HG02763 (cell line): ENCODE data around the gene AHCYL2.
"Not testable (repeated sequence)": the region's sequence is repeated elsewhere in the genome, so short reads cannot be mapped to it uniquely, and the experiment has no call there.

Experiments used
- ATAC-seq: cut with Tn5 transposase; IDR thresholded peaks from one replicate; pipeline ENCODE4 v1.9.1; 2021; ENCODE audit warnings: mild to moderate bottlenecking, moderate library complexity; ENCODE audit not compliant: unreplicated experiment

Gene AHCYL2

DNA sequence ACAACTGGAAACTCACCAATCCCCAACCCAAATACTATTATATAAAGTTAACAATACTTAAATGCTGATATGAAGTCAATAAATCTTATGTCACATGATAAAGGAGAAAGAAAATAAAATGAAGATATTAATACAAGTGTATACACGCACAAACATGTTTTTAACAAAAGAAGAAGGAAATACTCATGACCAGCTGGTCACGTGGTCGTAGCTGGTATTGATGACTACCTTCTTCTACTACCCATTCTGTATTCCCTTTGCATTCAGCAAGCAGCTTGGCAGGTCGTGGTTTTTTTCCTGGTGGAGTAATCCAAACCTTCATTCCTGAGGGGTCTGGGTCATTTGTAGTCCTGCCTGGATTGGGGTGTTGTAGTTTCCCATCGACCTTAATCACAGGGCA is 219.9 kb downstream of the AHCYL2 start:
- ATAC-seq: not testable (repeated sequence)

DNA sequence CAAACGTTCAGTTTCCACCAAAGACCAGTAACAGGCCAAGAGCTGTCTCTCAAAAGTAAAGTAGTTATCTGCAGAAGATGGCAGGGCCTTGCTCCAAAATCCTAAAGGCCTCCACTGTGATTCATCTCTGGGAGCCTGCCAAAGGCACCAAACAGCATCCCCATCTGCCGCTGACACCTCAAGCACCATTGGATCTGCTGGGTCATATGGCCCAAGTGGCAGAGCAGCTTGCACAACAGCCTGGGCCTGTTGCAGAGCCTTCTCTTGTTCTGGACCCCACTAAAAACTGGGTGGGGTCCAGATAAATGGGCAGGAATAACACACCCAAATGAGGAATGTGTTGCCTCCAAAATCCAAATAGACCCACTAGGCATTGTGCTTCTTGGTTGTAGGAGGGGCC is 222.1 kb downstream of the AHCYL2 start:
- not testable (repeated sequence) for ATAC-seq

DNA sequence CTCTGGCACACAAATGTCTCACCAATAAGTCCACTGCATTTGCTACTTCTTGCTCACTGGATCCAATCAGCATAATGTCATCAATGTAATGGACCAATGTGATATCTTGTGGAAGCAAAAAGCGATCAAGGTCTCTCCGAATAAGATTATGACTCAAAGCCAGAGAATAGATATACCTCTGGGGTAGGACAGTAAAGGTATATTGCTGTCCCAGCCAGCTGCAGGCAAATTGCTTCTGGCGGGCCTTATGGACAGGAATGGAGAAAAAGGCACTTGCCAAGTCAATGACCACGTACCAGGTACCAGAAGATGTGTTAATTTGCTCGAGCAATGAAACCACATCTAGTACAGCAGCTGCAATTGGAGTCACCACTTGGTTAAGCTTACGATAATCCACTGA is 222.6 kb downstream of the AHCYL2 start:
- ATAC-seq: not testable (repeated sequence)

DNA sequence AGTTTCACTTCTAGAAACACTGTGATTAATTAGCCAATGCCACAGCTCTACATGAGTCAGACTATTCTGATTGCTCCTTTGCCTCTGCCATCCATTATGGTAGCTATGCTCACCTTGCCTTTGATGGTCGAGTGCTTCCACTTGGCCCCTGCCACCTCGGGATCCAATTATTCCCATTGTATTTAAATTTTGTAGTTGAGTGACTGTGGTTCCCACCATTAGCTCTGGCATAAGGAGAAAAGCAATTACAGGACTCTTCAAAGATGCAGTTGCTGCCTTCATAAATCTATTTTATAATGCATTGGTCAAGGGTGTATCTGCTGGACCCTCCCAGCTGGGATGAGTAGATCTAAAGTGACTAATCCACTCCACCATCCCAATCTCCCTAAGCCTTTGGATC is 223.8 kb downstream of the AHCYL2 start:
- not testable (repeated sequence) for ATAC-seq

DNA sequence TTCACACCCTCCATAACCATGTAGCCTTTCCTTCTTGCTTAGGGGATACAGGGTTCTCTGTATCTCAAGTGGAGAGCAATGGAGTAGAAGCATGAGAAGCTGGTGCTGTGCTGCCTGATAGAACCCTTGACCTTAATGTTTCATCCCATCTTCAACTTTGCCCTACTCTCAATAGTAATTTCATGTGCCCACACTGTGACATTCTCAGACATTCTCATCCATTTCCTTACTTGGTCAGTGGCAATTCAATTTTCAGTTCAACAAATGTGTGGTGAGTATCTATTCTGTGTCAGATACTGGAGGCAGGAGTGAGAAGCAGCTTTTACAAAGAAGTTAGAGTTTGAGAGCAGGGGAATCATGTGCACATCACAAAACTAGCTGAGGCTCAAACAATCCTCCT is 225.5 kb downstream of the AHCYL2 start:
- ATAC-seq: no peak

DNA sequence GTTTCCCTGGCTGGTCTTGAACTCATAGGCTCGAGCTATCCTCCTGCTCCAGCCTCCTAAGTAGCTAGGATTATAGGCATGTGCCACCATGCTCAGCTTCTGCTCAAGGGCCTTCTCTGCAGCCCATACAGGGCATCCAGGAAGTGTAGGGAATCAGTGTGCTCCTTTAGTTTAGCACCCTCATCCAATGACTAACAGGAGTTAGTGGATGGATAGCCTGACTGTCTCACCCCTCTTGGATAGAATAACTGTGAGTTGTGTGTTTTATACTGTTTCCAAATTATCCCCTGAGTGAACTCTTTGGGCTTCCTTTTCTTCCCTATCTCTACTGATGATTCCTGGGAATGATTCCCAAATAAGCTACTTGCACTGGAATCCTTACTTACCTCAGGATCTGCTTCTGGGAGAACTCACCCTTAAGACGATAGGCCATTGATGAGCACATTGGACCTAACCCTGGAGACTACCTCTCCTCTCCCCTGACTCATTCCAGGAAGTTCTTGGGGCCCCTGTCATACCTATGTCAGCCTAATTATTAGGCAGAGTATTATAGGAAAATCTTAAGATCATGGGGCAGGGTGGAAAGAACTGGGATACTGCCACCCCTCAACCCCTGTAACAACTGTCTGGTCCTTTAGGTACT is 227.9 kb downstream of the AHCYL2 start:
- ATAC-seq: no peak

DNA sequence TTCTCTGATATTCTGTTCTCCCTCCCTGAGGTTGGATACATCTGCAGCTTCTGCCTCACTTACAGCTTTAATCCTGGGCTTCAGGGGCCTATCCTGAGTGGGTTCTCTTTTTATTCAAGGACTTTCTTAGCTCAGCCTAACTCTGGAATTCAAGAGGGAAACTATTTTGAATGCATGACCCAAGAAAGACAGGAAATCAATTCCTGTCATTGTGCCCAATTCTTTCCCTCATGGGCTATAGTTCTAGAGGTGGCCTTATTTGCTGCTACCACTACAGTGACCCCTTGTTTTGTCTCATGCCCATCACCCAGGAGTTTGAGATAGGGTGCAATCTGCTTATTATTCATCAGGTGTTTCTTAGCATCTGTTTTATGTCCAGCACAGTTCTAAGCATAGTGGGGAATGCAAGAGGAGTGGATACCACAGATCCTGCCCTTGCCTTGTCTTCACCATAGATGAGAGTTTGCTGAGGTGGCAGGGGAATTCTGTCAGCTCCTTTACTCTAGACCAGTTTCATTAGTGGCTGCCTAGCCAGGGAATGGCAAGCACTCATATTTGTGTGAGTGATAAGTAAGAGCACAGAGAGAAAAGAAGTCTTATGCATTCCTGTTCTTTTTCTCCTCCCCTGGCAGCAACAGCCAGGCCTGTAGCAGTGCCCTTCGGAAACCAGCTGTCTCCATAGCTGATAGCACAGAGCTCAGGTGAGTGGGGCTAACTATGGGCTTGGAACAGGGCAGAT is 228.8 kb downstream of the AHCYL2 start:
- no peak for ATAC-seq

DNA sequence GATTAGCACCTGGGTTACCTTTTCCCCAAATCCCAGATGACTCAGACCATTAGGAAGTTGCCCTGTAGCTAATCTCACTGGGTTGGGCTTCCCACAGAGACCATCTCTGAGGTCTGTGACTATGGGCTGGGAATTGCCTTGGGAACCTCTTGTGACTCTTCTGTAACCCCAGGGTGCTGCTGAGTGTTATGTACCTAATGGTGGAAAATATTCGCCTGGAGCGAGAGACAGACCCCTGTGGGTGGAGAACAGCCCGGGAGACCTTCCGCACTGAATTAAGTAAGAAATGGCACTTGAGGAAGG is 229.4 kb downstream of the AHCYL2 start:
- ATAC-seq: no peak

DNA sequence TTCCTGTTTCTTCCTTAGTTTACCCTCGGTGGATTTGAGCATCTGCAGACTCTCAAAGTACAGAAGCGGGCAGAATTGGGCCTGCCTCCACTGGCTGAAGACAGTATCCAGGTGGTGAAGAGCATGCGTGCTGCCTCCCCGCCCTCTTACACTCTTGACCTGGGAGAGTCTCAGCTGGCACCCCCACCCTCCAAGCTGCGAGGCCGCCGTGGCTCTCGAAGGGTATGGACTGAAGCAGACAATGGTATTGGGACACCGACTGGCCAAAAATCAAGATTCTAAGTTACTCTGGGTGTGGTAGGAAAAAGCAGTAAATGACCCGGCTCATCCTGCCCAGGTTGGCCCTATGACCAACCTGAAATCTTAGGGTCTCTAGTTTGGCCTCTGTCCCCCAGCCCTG is 231.6 kb downstream of the AHCYL2 start:
- no peak for ATAC-seq

DNA sequence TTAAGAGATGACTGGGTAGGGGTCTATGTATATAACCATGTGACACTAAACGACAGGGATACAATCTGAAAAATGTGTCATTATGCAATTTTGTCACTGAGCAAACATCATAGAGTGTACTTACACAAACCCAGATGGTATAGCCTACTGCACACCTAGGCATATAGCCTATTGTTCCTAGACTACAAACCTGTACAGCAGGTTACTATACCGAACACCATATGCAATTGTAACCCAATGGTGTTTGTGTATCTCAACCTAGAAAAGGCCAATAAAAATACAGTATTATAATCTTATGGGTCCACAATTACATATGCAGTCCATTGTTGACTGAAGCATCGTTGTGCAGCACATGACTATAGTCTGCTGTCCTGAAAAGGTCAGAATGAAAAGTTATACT is 232.3 kb downstream of the AHCYL2 start:
- no peak for ATAC-seq

DNA sequence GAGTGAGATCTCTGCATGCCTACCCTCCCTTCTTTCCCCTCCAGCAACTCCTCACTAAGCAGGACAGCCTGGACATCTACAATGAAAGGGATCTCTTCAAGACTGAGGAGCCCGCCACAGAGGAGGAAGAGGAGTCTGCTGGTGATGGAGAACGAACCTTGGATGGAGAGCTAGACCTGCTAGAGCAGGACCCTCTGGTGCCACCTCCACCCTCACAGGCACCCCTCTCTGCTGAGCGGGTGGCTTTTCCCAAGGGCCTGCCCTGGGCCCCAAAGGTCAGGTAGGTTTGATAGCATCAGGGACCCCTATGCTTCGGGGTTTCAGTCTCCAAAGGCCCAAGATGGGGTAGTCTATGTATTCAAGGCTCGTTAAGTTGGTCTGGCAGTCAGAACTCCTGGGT is 233.3 kb downstream of the AHCYL2 start:
- no peak for ATAC-seq

DNA sequence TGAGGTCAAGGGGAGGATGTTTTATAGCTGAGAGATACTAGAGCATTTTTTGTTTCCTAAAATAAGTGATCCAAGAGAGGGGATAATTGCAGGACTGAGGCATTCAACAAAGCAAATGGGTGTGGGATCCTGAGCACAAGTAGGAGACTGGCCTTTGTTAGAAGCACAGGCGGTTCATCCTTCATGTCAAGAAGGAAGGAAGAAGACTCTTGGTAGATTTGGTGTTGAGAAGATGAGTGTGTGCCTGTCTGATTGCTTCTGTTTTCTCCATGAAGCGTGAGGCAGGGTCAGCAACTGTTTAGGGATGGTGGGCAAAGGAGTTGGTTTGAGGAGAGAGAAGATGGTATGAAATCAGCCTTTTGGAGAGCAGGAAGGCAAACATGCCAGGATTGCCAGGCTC is 237.0 kb downstream of the AHCYL2 start:
- ATAC-seq: no peak

DNA sequence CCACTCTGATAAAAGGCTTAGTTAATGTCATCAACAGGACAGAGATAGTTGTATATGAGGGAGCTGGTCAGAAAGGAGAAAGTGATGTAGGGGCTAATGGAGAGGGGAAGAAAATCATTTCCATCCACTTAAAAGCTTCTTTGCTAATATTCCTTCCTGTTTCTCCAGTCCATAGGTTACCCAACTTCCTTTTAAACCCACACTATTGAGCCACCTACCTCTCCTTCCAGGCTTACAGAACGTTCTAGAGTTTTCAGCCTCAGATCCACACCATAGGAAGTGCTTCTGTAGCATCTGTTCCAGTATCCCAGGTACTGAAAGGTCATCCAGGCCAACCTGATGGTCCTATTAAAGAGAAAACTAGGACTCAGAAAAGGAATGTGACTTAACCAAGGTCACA is 237.6 kb downstream of the AHCYL2 start:
- ATAC-seq: no peak

DNA sequence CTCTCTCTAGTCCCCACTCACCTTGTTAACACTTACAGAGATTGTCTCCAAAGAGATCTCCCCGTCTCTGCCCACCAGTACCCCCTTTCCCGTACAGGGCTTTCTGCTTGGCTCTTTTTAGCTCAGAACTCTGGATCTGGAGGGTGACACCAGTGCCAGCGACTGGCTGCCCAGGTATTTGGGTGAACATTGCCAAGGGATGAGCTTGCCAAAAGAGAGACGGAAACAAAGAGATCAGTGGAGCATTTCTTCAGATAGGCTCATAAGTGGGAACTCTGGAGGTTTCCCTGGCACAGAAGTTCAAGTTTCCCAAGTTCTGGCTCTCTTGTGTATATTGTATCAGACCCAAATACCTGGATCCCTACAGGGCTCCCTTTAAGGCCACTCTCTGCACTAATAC is 239.4 kb downstream of the AHCYL2 start:
- no peak for ATAC-seq

DNA sequence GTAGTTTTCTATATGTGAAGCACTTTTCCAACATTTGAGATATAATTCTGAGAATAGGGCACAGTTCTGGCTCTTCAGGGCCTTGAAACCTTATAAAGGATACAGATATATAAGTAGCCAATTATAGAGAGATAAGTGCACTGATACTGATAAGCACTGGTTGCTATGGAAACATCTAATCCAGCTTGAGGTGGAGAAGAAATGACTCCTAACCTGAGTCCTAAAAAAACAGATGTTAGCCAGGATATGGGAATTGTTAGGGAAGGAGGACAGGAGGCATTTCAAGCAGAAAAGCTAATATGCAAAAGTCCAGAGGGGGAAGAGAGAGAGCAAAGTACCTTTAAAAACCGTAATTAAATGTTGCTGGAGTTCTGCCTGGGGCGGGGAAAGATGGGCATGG is 240.2 kb downstream of the AHCYL2 start:
- no peak for ATAC-seq

DNA sequence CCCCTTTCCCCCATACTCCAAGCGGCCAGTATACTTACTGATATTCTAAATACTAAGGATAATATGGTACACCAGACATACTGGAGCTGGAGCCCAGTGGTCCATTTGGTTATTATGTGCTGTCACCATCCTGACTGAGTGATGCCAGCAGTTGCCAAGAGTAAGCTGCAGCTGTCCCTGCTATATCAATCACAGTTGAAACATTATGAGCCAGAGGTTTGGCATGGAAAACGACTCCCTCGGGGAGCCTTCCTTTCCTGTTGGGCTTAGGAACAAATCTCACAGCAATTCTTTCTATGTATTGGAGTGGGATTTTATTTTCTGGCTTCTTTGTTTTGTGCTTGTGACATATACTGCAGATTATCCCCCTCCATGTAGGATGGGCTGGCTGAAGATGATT is 242.0 kb downstream of the AHCYL2 start:
- ATAC-seq: no peak

DNA sequence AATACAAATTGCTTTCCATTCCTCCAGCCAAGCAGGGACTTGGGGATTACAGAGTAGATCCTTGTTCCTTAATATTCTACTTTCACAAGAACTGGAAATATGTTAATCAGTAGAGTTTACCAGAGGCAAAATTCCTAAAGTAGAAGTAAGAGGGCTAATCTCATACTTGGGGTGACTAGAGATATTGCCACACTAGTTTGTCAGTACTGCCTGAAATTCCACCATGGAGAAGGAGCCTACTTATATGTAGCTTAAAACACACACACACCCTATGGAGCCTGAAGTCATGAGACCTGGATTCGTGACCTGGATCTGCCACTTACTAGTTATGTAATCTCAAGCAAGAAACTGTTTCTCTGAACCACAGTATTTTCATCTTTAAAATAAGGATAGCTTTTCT is 243.3 kb downstream of the AHCYL2 start:
- ATAC-seq: no peak

DNA sequence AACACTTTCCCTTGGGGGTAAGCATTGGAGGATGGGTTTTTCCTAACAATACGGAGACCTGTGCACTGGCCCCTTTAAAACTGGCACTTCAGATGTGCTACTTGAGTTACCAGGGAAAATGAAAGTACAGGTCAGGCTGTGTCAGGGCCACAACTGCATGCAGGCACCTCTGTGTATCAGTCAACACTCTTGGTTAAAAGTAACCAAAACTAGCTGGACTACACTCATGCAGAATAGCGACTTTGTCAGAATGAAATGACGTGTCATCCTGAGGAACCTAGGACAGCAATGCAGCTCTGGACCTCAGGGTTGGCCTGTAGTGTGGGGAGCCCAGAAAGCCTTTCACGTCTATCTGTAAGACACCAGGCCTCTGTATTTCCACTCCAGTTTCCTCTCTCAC is 243.7 kb downstream of the AHCYL2 start:
- ATAC-seq: no peak

DNA sequence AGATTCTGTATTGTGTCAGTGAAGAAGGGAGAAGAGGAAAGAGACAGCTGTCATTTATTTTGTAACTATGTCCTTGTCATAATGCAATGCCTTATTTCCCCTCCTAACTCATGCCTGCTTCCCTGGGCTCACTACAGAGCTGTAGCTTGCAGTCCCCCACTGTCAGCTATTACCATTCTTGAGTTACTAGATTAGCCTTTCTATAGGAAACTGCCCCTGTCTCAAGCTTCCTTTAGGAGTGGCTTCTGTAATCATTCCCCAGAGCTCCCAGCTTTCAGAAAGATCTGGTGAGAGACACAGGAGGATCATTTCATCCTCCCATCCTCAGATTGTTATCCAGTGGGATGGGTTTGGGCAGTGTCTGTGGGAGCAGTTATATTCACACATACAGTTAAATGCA is 245.1 kb downstream of the AHCYL2 start:
- no peak for ATAC-seq

DNA sequence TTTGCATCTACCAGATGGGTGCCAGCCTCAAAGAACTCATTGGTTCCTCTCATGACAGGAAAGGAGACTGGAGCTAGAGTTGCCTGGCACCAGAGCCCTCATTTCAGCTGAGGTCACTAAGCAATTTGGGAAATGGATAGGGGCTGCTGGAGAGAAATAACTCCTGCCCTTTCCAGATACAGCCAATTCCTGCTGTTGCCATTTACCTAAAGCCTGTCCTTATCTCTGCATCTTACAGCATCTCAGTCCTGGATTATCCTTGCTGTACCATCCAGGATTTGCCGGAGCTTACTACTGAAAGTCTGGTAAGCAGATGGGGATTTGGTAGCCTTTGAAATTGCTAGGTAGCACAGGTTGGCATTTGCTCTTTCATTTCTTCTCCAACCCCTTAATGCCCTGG is 245.6 kb downstream of the AHCYL2 start:
- no peak for ATAC-seq

DNA sequence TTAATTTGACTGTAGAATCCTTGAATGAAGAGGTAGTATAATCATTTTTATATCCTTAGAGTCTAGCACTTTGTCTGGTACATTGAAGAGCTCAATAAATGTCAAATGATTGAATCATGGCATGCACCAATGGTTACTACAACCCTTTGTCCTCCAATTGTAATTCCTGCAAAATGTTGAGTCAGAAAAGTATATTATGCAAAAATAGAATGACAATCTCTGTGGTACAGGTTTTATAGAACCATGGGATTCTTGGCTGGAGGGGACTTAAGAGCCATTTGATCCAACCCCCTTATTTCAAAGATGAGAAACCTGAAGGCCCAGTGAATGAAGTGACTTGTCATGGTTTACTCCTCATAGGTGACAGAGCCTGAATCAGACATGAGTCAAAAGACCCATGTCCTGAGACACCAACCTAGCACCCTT is 246.6 kb downstream of the AHCYL2 start:
- ATAC-seq: no peak

DNA sequence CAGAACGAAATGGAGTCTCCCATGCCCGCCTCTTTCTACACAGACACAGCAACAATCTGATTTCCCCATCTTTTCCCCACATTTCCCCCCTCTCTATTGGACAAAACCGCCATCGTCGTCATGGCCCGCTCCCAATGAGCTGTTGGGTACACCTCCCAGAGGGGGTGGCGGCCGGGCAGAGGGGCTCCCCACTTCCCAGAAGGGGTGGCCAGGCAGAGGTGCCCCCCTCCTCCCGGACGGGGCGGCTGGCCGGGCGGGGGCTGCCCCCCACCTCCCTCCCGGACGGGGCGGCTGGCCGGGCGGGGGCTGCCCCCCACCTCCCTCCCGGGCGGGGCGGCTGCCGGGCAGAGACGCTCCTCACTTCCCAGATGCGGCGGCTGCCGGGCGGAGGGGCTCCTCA is 251.1 kb downstream of the AHCYL2 start:
- ATAC-seq: not testable (repeated sequence)

DNA sequence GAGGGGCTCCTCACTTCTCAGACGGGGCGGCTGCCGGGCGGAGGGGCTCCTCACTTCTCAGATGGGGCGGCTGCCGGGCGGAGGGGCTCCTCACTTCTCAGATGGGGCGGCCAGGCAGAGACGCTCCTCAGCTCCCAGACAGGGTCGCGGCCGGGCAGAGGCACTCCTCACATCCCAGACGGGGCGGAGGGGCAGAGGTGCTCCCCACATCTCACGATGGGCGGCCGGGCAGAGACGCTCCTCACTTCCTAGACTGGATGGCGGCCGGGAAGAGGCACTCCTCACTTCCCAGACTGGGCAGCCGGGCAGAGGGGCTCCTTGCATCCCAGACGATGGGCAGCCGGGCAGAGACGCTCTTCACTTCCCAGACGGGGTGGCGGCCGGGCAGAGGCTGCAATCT is 251.6 kb downstream of the AHCYL2 start:
- ATAC-seq: not testable (repeated sequence)
